Medulla oblongata (tissue), 1 donor: ENCODE results near the gene FAM131A.

Experiments used
- DNase-seq: peaks from one replicate; pipeline ENCODE4 v3.0.0-alpha.2; 2015; ENCODE audit errors: extremely low spot score

The FAM131A gene

GRCh38 chr3:184377882-184378445 lies 40.6 kb downstream of the FAM131A start, which contains the start of gene THPO:
TSS of gene THPO (minus strand) at chr3:184378207. CDS start at chr3:184376259, 1,948 bp downstream.
- DNase-seq = no peak

DNA sequence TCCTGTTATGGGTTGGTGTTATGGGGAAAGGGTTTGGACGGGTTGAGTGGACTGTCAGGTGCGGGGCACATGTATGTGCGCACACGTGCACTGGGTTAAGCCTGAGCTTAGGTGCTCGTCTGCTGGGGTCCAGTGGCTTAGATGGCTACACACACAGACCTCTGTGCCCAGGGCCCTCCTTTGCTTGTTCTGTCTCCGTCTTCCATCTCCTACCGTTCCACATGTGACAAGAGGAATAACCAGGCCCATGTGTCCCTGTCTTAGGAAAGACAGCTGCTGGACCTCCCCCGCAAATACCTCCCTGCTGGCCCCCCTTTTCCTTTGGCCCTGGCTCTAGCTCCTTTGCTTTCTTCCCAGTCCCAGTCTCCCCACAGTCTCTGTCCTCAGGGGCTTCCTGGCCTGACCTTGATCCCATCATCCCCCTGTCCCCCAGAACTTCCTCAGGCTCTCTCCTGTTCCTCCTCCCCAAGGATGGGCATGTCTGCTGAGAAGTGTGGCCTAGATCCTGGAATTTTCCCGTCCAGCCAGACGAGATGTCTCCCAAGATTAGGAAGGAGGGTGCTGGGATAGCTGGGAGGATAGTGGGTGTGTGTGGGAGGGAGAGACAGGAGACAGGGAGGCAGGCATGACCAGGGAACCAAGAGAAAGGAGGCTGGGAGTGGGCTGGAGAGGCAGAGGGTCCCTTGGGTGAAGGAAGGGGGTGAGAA lies 41.4 kb downstream of the FAM131A start:
- DNase-seq = no peak

DNA sequence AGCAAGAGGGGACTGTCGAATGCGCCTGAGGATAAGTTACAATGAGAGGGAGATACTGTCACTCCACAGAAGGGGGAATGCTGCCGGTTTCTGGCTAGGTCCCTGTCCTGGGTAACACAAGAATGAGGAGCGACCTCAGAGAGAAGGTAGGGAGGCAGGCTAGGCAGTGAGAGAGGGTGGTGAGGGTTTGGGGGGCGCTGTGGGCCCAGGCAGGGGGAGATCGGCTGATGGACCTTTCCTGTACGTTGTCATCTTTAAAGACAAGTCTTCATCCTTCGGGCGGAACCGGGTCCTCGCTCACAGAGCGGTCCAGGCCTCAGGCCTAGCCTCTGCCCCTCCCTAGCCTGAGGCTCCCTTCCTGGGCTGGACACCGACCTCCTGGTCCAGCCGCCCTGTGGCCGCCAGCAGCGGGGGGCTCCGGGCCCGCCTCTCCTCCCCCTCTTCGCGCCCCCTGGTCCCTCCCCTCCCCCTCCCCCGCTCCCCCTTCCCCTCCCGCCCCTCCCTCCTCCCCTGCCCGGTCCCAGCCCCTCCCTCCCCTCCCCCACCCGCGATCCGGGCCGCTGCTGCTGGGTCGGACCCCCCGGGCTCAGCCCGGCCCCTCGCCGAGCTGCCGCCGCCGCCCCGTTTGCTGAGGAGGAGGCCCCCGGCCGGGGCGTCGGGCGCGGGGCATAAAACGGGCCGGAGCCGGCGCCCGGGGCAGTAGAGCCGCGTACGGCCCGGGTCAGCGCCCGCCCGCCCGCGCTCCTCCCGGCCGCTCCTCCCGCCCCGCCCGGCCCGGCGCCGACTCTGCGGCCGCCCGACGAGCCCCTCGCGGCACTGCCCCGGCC lies 42.2 kb downstream of the FAM131A start, which contains the start of gene CHRD:
Gene CHRD (plus strand): TSS at position 697 of the 827 bp plus-strand sequence. CDS start 265 bp downstream, outside the sequence.
- DNase-seq = no peak

GRCh38 chr3:184380185-184380626 lies 42.8 kb downstream of the FAM131A start:
- DNase-seq = peak; percentile 58

- DNase-seq = no peak
Measured at GRCh38 chr3:184380627-184381260, 43.3 kb downstream of the FAM131A start.

DNA sequence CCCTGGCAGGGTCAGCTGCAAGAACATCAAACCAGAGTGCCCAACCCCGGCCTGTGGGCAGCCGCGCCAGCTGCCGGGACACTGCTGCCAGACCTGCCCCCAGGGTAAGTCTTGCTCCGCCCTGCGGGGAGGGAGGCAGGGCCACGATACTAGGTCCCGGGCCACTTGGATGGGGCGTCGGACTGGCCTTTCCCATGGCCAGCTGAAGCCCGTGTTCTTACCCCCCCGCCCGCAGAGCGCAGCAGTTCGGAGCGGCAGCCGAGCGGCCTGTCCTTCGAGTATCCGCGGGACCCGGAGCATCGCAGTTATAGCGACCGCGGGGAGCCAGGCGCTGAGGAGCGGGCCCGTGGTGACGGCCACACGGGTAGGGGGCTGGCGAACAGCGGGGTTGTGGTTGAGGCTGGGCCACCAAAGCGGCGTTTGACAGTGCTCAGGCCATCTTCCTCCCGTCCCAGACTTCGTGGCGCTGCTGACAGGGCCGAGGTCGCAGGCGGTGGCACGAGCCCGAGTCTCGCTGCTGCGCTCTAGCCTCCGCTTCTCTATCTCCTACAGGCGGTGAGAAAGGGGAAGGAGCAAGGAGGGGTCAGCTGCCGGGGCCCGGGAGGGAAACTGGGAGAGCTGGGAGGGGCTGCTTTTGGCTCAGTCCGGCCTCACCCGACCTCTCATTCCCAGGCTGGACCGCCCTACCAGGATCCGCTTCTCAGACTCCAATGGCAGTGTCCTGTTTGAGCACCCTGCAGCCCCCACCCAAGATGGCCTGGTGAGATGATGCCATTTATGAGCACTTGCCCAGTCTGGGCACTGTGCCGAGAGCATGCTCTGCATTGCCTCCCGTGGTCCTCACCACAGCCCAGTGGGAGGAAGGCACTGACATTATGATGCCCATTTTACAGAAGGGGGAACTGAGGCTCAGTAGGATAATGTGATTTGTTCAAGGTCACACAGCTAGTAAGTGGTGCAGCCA lies 44.1 kb downstream of the FAM131A start:
- no peak for DNase-seq

DNA sequence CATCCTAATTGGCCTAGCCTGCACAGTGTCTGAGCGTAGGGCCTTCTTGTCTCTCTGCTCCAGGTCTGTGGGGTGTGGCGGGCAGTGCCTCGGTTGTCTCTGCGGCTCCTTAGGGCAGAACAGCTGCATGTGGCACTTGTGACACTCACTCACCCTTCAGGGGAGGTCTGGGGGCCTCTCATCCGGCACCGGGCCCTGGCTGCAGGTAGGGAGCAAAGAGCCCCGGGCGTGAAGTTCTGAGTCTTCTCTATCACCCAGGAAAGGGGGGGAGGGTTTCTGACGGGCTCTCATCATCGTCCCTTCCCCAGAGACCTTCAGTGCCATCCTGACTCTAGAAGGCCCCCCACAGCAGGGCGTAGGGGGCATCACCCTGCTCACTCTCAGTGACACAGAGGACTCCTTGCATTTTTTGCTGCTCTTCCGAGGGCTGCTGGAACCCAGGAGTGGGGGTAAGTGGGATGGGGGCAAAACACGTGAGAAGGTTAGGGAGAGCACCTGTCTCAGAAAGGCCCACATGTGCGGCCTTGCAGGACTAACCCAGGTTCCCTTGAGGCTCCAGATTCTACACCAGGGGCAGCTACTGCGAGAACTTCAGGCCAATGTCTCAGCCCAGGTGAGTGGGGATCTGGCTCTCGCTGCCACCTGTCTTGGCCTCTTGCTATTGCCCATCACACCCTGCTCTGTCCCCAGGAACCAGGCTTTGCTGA lies 45.1 kb downstream of the FAM131A start:
- DNase-seq = no peak

GRCh38 chr3:184383033-184383740 lies 45.8 kb downstream of the FAM131A start:
- DNase-seq = no peak

DNA sequence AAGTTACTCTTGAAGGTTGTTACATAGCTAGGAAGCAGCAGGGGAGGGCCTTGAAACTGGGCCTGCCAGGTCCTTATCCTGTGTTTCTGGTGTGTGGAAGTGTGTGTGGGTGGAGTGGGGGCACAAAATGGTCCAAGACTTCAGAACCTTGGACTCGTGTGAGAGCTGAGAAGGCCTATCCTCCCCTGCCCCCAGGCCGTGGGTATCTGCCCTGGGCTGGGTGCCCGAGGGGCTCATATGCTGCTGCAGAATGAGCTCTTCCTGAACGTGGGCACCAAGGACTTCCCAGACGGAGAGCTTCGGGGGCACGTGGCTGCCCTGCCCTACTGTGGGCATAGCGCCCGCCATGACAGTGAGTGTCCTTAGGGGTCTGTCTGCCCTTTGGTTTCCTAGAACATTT lies 46.9 kb downstream of the FAM131A start:
- DNase-seq = no peak

DNA sequence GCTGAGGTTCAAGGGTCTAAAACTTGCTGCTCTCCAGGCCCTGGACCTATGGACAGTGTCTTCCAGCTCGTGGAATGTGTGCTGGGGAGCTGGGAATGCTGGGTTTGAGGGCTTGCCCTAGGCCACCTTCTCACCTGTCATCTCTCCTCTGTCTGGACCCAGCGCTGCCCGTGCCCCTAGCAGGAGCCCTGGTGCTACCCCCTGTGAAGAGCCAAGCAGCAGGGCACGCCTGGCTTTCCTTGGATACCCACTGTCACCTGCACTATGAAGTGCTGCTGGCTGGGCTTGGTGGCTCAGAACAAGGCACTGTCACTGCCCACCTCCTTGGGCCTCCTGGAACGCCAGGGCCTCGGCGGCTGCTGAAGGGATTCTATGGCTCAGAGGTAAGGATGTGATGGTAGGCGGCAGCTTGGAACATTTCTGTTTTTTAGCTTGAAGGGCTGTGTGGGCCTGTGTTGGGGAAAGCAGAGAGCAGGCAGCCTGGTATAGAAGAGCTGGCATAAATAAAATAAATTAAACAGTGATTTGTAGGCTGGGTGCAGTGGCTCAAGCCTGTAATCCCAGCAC lies 47.5 kb downstream of the FAM131A start:
- no peak for DNase-seq

- DNase-seq = no peak
Measured at GRCh38 chr3:184386047-184386806, 48.8 kb downstream of the FAM131A start.

GRCh38 chr3:184387174-184387714 lies 49.8 kb downstream of the FAM131A start:
- DNase-seq = no peak

GRCh38 chr3:184388164-184388935 lies 51.0 kb downstream of the FAM131A start:
- DNase-seq = no peak

GRCh38 chr3:184388936-184389230 lies 51.5 kb downstream of the FAM131A start:
- DNase-seq = no peak

- DNase-seq = no peak
Measured at GRCh38 chr3:184389384-184389783, 52.0 kb downstream of the FAM131A start.

DNA sequence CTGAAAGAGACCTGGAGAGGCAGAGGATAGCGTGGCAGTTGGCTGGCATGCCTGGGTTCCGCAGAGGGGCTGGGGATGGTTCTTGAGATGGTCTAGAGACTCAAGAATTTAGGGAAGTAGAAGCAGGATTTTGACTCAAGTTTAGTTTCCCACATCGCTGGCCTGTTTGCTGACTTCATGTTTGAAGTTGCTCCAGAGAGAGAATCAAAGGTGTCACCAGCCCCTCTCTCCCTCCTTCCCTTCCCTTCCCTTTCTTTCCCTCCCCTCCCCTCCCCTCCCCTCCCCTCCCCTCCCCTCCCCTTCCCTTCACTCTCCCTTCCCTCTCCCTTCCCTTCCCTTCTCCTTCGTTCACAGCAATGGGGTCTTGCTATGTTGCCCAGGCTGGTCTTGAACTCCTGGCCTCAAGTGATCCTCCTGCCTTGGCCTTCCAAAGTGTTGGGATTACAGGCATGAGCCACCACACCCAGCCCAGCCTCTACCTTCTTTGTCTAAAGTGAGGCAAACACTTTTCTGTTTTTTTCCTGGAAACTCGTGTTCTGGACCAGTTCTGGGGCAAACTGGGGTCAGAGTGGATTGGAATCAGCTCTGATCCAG lies 52.6 kb downstream of the FAM131A start:
- no peak for DNase-seq

DNA sequence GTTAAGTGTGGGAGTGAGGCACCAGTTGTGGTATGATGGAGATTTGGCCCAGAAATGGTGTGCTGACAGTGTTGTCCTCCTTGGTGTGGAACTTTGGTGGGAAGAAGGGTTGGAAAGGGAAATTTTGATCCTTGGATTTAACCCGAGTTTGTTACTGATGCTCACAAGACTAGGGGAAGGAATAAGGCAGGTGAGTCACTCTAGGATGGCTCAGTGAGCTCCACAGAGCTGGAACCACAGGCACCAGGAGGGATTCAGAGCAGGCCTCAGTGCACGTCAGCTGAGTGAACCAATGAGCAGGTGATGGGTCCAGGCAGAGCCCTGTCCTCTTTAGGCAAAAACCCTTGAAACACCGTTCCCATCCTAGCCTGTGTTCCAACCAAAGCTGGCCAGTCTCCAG lies 53.9 kb downstream of the FAM131A start:
- DNase-seq = no peak
